H1 (cell line): ENCODE data around the gene KIR3DL3. TPM values are rescaled to one million over a fixed set of nuclear protein-coding genes. Genes with fewer than 3 reads are reported as not detected.

Experiments used
- CTCF ChIA-PET: fragments of 300-600 bp; sonication (Branson Sonifier 250); formaldehyde crosslinking; loops from one replicate; lab custom pipeline; 2021; ENCODE audit not compliant: partially characterized antibody; lab: Charles Lee
- POLR2A ChIA-PET: fragments of 300-600 bp; sonication (Branson Sonifier 250); formaldehyde crosslinking; loops from one replicate; lab custom pipeline; 2021; ENCODE audit warnings: inconsistent platforms; ENCODE audit not compliant: partially characterized antibody; lab: Charles Lee
- DNase-seq, 2 experiments: peaks; one replicate each; pipeline versions ENCODE4 v3.0.0 to v3.0.0-alpha.2; 2010 to 2022; ENCODE audit warnings: low spot score in 2 of 2, low read depth in 1 of 2, mixed read lengths in 1 of 2
- FAIRE-seq: peaks from 2 replicates; lab custom pipeline; 2011; peaks lifted over from hg19 to GRCh38; lab: Jason Lieb, UNC
- H2AFZ ChIP-seq: 2 replicates; pipeline ENCODE4 v1.8.1; 2012; ENCODE audit warnings: low read length, inconsistent platforms
- H2AK5ac ChIP-seq: 2 replicates; pipeline ENCODE4 v1.6.1; 2013; ENCODE audit warnings: low read depth, low read length
- H2BK120ac ChIP-seq: replicated peaks from 2 replicates; pipeline ENCODE3; 2013; ENCODE audit warnings: low read depth, low read length, inconsistent platforms
- H2BK12ac ChIP-seq: 2 replicates; pipeline ENCODE4 v1.6.1; 2013; ENCODE audit warnings: low read depth, low read length
- H2BK15ac ChIP-seq: 2 replicates; pipeline ENCODE4 v1.6.1; 2013; ENCODE audit warnings: low read length
- H2BK20ac ChIP-seq: 2 replicates; pipeline ENCODE4 v1.6.1; 2013; ENCODE audit warnings: low read length
- H2BK5ac ChIP-seq: 2 replicates; pipeline ENCODE4 v1.6.1; 2013; ENCODE audit warnings: low read depth, low read length
- H3K14ac ChIP-seq: 2 replicates; pipeline ENCODE4 v1.6.1; 2013; ENCODE audit warnings: inconsistent platforms; ENCODE audit not compliant: insufficient read length
- H3K18ac ChIP-seq: 2 replicates; pipeline ENCODE4 v1.6.1; 2013; ENCODE audit warnings: low read length; ENCODE audit errors: extremely low read depth
- H3K23ac ChIP-seq: 2 replicates; pipeline ENCODE4 v1.6.1; 2013; ENCODE audit warnings: inconsistent platforms; ENCODE audit not compliant: insufficient read length
- H3K23me2 ChIP-seq: 2 replicates; pipeline ENCODE4 v1.6.1; 2013; ENCODE audit warnings: low read depth, low read length
- H3K27ac ChIP-seq: 2 replicates; pipeline ENCODE4 v1.6.1; 2011; ENCODE audit warnings: low read depth, low read length, inconsistent platforms
- H3K27me3 ChIP-seq, 4 experiments: replicated peaks in 1 of 4; 1 replicate in 1 of 4; 2 replicates in 3 of 4; pipeline versions ENCODE4 v1.6.1 to v1.8.1; 2011 to 2013; ENCODE audit warnings: low read length in 3 of 4, mild to moderate bottlenecking in 3 of 4, inconsistent platforms in 2 of 4, mixed read lengths in 2 of 4, moderate library complexity in 1 of 4; ENCODE audit not compliant: control insufficient read depth in 3 of 4, insufficient read depth in 3 of 4; ENCODE audit errors: extremely low read depth in 1 of 4
- H3K36me3 ChIP-seq, 4 experiments: 2 replicates each; pipeline versions ENCODE4 v1.6.1 to v1.8.1; 2011 to 2013; ENCODE audit warnings: mild to moderate bottlenecking in 4 of 4, low read length in 3 of 4, moderate library complexity in 2 of 4, control low read depth in 1 of 4, inconsistent platforms in 1 of 4; ENCODE audit not compliant: insufficient read depth in 4 of 4, control insufficient read depth in 2 of 4
- H3K4ac ChIP-seq: replicated peaks from 2 replicates; pipeline ENCODE3; 2013; ENCODE audit warnings: low read length, low read depth, mixed read lengths, inconsistent platforms; ENCODE audit not compliant: insufficient read length
- H3K4me1 ChIP-seq, 4 experiments: replicated peaks in 1 of 4; 1 replicate in 1 of 4; 2 replicates in 3 of 4; pipeline versions ENCODE4 v1.6.1 to v1.8.1; 2011 to 2013; ENCODE audit warnings: low read length in 3 of 4, inconsistent platforms in 2 of 4, mixed read lengths in 1 of 4; ENCODE audit not compliant: insufficient read depth in 4 of 4, control insufficient read depth in 3 of 4
- H3K4me2 ChIP-seq, 2 experiments: 2 replicates each; pipeline versions ENCODE4 v1.6.1 to v1.8.1; 2011 to 2013; ENCODE audit warnings: low read depth in 2 of 2, low read length in 2 of 2, control low read depth in 1 of 2, inconsistent platforms in 1 of 2, mild to moderate bottlenecking in 1 of 2; ENCODE audit not compliant: insufficient read depth in 1 of 2
- H3K4me3 ChIP-seq, 4 experiments: fragments of 200-600, 300-600 bp in 1 of 4; sonication (generic), shearing (Covaris generic), sonication (Bioruptor Twin) in 1 of 4; 2 replicates each; pipeline versions ENCODE4 v1.5.1 to v1.8.1; 2011 to 2016; ENCODE audit warnings: low read length in 4 of 4, low read depth in 3 of 4, control low read depth in 2 of 4, inconsistent platforms in 2 of 4, mild to moderate bottlenecking in 2 of 4, mixed read lengths in 1 of 4, moderate library complexity in 1 of 4; ENCODE audit not compliant: insufficient read depth in 2 of 4; ENCODE audit errors: extremely low read depth in 1 of 4
- H3K56ac ChIP-seq: replicated peaks from 2 replicates; pipeline ENCODE3; 2013; ENCODE audit warnings: low read depth, mild to moderate bottlenecking, mixed read lengths, low read length, inconsistent platforms; ENCODE audit not compliant: insufficient read length
- H3K79me1 ChIP-seq: 2 replicates; pipeline ENCODE4 v1.6.1; 2013; ENCODE audit warnings: low read depth, low read length, control low read depth
- H3K79me2 ChIP-seq, 2 experiments: 2 replicates each; pipeline versions ENCODE4 v1.6.1 to v1.8.1; 2012 to 2013; ENCODE audit warnings: low read length in 2 of 2, mild to moderate bottlenecking in 2 of 2, inconsistent platforms in 1 of 2; ENCODE audit not compliant: insufficient read depth in 2 of 2, control insufficient read depth in 1 of 2
- H3K9ac ChIP-seq, 4 experiments: replicated peaks in 1 of 4; 1 replicate in 1 of 4; 2 replicates in 3 of 4; pipeline versions ENCODE4 v1.6.1 to v1.8.1; 2011 to 2013; ENCODE audit warnings: low read depth in 3 of 4, low read length in 3 of 4, control low read depth in 2 of 4, mild to moderate bottlenecking in 2 of 4, moderate library complexity in 2 of 4, inconsistent platforms in 1 of 4; ENCODE audit errors: extremely low read depth in 1 of 4
- H3K9me3 ChIP-seq, 2 experiments: 2 replicates each; pipeline versions ENCODE4 v1.6.1 to v1.8.1; 2012 to 2013; ENCODE audit warnings: mild to moderate bottlenecking in 2 of 2, moderate library complexity in 2 of 2, control low read depth in 1 of 2, inconsistent platforms in 1 of 2, low read depth in 1 of 2, low read length in 1 of 2, mixed read lengths in 1 of 2; ENCODE audit not compliant: insufficient read depth in 2 of 2
- H4K20me1 ChIP-seq, 2 experiments: replicated peaks in 1 of 2; 2 replicates each; pipeline versions ENCODE3 to v1.8.1; 2011 to 2013; ENCODE audit warnings: inconsistent platforms in 2 of 2, low read length in 2 of 2, mild to moderate bottlenecking in 1 of 2; ENCODE audit not compliant: insufficient read depth in 2 of 2, control insufficient read depth in 1 of 2
- H4K5ac ChIP-seq: 2 replicates; pipeline ENCODE4 v1.6.1; 2013; ENCODE audit warnings: low read length, low read depth, mixed read lengths, inconsistent platforms; ENCODE audit not compliant: insufficient read length
- H4K8ac ChIP-seq: 2 replicates; pipeline ENCODE4 v1.8.0; 2013; ENCODE audit warnings: mild to moderate bottlenecking, moderate library complexity, low read length, inconsistent platforms; ENCODE audit not compliant: insufficient read depth; ENCODE audit errors: extremely low read depth
- H4K91ac ChIP-seq: replicated peaks from 2 replicates; pipeline ENCODE3; 2013; ENCODE audit warnings: low read length, mixed read lengths, inconsistent platforms; ENCODE audit not compliant: insufficient read length
- ASH2L ChIP-seq: fragments of 200-600, 300-600 bp; sonication (generic); IDR thresholded peaks from one replicate; pipeline ENCODE4 v1.7.1; 2017; ENCODE audit warnings: low read length
- BCL11A ChIP-seq, 2 experiments: IDR thresholded peaks; one replicate each; pipeline ENCODE4 v1.6.1; 2011; ENCODE audit warnings: low read depth in 2 of 2, low read length in 2 of 2, mild to moderate bottlenecking in 2 of 2
- CEBPB ChIP-seq: IDR thresholded peaks from 2 replicates; pipeline ENCODE4 v1.6.1; 2012; ENCODE audit warnings: low read depth, low read length
- CHD2 ChIP-seq: IDR thresholded peaks from 2 replicates; pipeline ENCODE4 v1.6.1; 2012; ENCODE audit warnings: low read length, improper control_type of control experiment
- EP300 ChIP-seq, 2 experiments: IDR thresholded peaks; 1 replicate in 1 of 2; 2 replicates in 1 of 2; pipeline ENCODE4 v1.6.1; 2011 to 2012; ENCODE audit warnings: low read depth in 2 of 2, low read length in 2 of 2, mild to moderate bottlenecking in 2 of 2, borderline replicate concordance in 1 of 2, inconsistent platforms in 1 of 2, moderate library complexity in 1 of 2
- EZH2 ChIP-seq: fragments of 200-600 bp; sonication (generic); IDR thresholded peaks from 2 replicates; pipeline ENCODE4 v1.7.1; 2012; ENCODE audit warnings: low read depth, mild to moderate bottlenecking, moderate library complexity, low read length, inconsistent platforms; ENCODE audit not compliant: severe bottlenecking
- HDAC2 ChIP-seq, 2 experiments: fragments of 300-600 bp in 1 of 2; sonication (generic) in 1 of 2; IDR thresholded peaks; 2 replicates each; pipeline ENCODE4 v1.6.1; 2011 to 2012; ENCODE audit warnings: low read depth in 2 of 2, low read length in 2 of 2, mild to moderate bottlenecking in 2 of 2, moderate library complexity in 2 of 2, borderline replicate concordance in 1 of 2, inconsistent platforms in 1 of 2
- KDM4A ChIP-seq: IDR thresholded peaks from one replicate; pipeline ENCODE4 v1.7.1; 2012; ENCODE audit warnings: low read depth, mild to moderate bottlenecking, moderate library complexity, low read length, inconsistent platforms; ENCODE audit not compliant: severe bottlenecking
- NRF1 ChIP-seq: IDR thresholded peaks from 2 replicates; pipeline ENCODE4 v1.6.1; 2011; ENCODE audit warnings: mild to moderate bottlenecking, low read depth, low read length, improper control_type of control experiment
- SIN3A ChIP-seq, 2 experiments: IDR thresholded peaks in 1 of 2; conservative IDR thresholded peaks in 1 of 2; 2 replicates each; pipeline ENCODE4 v1.6.1; 2011 to 2012; ENCODE audit warnings: low read length in 2 of 2, improper control_type of control experiment in 1 of 2, low read depth in 1 of 2, mild to moderate bottlenecking in 1 of 2
- SIX5 ChIP-seq: IDR thresholded peaks from 2 replicates; pipeline ENCODE4 v1.6.1; 2011; ENCODE audit warnings: mild to moderate bottlenecking, low read depth, low read length
- SP4 ChIP-seq: IDR thresholded peaks from 2 replicates; pipeline ENCODE4 v1.6.1; 2012; ENCODE audit warnings: low read length, inconsistent platforms
- WGBS, 2 experiments: shearing (Covaris generic) in 1 of 2; methylation state at CpG; one replicate each; pipeline versions ENCODE4 v1.1.6 to v1.1.7; 2013 to 2015; ENCODE audit warnings: low lambda C conversion rate in 2 of 2, mixed read lengths in 2 of 2, inconsistent platforms in 1 of 2, low coverage in 1 of 2, missing lambda C conversion rate in 1 of 2; ENCODE audit not compliant: insufficient replicate concordance in 2 of 2, insufficient coverage in 1 of 2, insufficient read length in 1 of 2; ENCODE audit errors: extremely low coverage in 1 of 2, missing lambda C conversion rate in 1 of 2; 5-methylcytosine and 5-hydroxymethylcytosine counted together
- polyA plus RNA-seq, 7 experiments: library from polyadenylated mRNA; depleted of rRNA in 3 of 7; stranded (reverse) in 5 of 7; unstranded in 2 of 7; fragments of >200 nt in 5 of 7; fragments of 200-250 nt in 2 of 7; gene quantifications; 1 replicate in 5 of 7; 2 replicates in 1 of 7; 4 replicates in 1 of 7; pipeline versions ENCODE4 v1.2.1 to v1.2.3, GENCODE V29; 2011 to 2013; ENCODE audit warnings: missing spikeins in 2 of 7, mixed read lengths in 2 of 7
- total RNA-seq: library from RNA; stranded (reverse); fragmentation: NEBNext Ultra II Directional; extraction: Animal tissue kit (Norgen Biotek cat#: 25700); gene quantifications from 2 replicates; pipeline ENCODE4 v1.2.1, GENCODE V29; 2021
- TF ChIP-seq, protein P1 (sequence below): IDR thresholded peaks from 2 replicates; pipeline ENCODE4 v1.6.1; 2012; ENCODE audit warnings: low read length, inconsistent platforms

Gene KIR3DL3
- total and polyA plus RNA-seq, 2 of the 8 experiments (the other 6 are each of a cell fraction or from before 2014, with no cell fraction given) = not detected

DNA sequence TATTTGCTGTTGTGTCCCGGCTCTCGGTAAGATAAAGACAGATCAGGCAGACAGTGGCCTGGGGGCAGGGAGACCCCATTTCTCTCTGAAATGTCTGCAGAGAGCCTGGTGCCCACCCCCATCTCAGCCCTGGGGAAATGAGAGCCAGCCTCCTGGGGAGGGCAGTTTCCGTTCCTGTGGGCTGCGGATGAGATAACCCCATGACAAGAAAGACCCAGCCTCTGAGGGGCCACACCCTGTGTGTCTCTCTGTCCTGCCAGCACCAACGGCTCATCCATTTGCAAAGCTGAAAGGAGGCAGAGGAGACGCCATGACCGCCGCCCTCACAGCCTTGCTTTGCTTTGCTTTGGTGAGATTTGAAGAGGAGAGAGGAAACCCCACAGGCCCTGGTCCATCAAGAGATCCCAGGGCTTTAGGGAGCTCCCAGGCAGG, 28.1 kb upstream of the KIR3DL3 start:
- no peak overlapping the region for H4K8ac ChIP-seq
- H2AK5ac ChIP-seq = no peak overlapping the region
- no peak overlapping the region for H3K4me3 ChIP-seq
- H3K27me3 ChIP-seq = no peaks in the 10 kb centered on the region
- no peak overlapping the region for H3K23ac ChIP-seq
- H3K9me3 ChIP-seq = peaks cover 45 to 82% of the 10 kb centered on the region in 2 experiments
- no peaks in the 10 kb centered on the region for H3K79me2 ChIP-seq
- H3K4ac ChIP-seq = no peak overlapping the region
- no peaks in the 10 kb centered on the region for H3K36me3 ChIP-seq
- ChIA-PET CTCF (no interaction called here), POLR2A (no interaction called here)
- DNase-seq (no peak), FAIRE-seq (no peak)
- H3K79me1 ChIP-seq = no peaks in the 10 kb centered on the region
- no peaks in the 10 kb centered on the region for H3K23me2 ChIP-seq
- H3K4me1 ChIP-seq = no peaks in the 10 kb centered on the region
- H3K9ac ChIP-seq = no peak overlapping the region
- no peak overlapping the region for H3K18ac ChIP-seq
- no peak overlapping the region for H2BK12ac ChIP-seq
- no peak overlapping the region for H2BK5ac ChIP-seq
- H3K14ac ChIP-seq = no peak overlapping the region
- no peak overlapping the region for H2BK20ac ChIP-seq
- H3K56ac ChIP-seq = no peak overlapping the region
- H4K20me1 ChIP-seq = no peaks in the 10 kb centered on the region
- no peak overlapping the region for H4K5ac ChIP-seq
- no peak overlapping the region for H2AFZ ChIP-seq
- H3K27ac ChIP-seq = no peak overlapping the region
- H3K4me2 ChIP-seq = no peak overlapping the region
- H2BK120ac ChIP-seq = no peak overlapping the region
- H4K91ac ChIP-seq = no peak overlapping the region
- H2BK15ac ChIP-seq = no peak overlapping the region
- WGBS, 2 experiments = 97% methylated on average over 6 of the region's 8 CpGs; no CpG with 5 or more reads in 1 of the 2 experiments
- TF ChIP-seq KDM4A (no peak), SIX5 (no peak), SIN3A (conservative IDR thresholded peaks at IDR 0.05 in 1 of 2, IDR thresholded peaks at IDR 0.05 in 1 of 2; ENCODE audit: low read depth in 1 of 2, low read length in 2 of 2) (no peak), EZH2 (no peak), BCL11A (IDR thresholded peaks at IDR 0.05; ENCODE audit: low read depth in 2 of 2, low read length in 2 of 2) (no peak), EP300 (IDR thresholded peaks at IDR 0.05; ENCODE audit: borderline replicate concordance in 1 of 2, low read depth in 2 of 2, low read length in 2 of 2) (no peak), CHD2 (no peak), NRF1 (no peak), ASH2L (no peak), HDAC2 (IDR thresholded peaks at IDR 0.05; ENCODE audit: borderline replicate concordance in 1 of 2, low read depth in 2 of 2, low read length in 2 of 2) (no peak), CEBPB (no peak), SP4 (no peak)
- TF ChIP-seq, protein P1, sequence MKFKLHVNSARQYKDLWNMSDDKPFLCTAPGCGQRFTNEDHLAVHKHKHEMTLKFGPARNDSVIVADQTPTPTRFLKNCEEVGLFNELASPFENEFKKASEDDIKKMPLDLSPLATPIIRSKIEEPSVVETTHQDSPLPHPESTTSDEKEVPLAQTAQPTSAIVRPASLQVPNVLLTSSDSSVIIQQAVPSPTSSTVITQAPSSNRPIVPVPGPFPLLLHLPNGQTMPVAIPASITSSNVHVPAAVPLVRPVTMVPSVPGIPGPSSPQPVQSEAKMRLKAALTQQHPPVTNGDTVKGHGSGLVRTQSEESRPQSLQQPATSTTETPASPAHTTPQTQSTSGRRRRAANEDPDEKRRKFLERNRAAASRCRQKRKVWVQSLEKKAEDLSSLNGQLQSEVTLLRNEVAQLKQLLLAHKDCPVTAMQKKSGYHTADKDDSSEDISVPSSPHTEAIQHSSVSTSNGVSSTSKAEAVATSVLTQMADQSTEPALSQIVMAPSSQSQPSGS = no peak
